Keratinocyte (primary cell): Measurements from ENCODE around the gene FRMD3. TPM values are rescaled to one million over a fixed set of nuclear protein-coding genes. Genes with fewer than 3 reads are reported as not detected.

Experiments
- DNase-seq: peaks from one replicate; pipeline ENCODE4 v3.0.0-alpha.2; 2011; ENCODE audit warnings: low read depth, missing footprints, low spot score
- FAIRE-seq: peaks from 2 replicates; lab custom pipeline; 2011; peaks lifted over from hg19 to GRCh38; lab: Jason Lieb, UNC
- H2AFZ ChIP-seq: 2 replicates; pipeline ENCODE4 v1.6.0; 2012; ENCODE audit warnings: low read length, control low read depth, inconsistent platforms; ENCODE audit not compliant: control insufficient read depth
- H3K27ac ChIP-seq: 2 replicates; pipeline ENCODE4 v1.5.1; 2011; ENCODE audit warnings: low read length; ENCODE audit not compliant: control insufficient read depth, insufficient read depth
- H3K27me3 ChIP-seq: 3 replicates; pipeline ENCODE4 v1.6.0; 2011; ENCODE audit warnings: low read length; ENCODE audit not compliant: control insufficient read depth, insufficient read depth; ENCODE audit errors: extremely low read depth
- H3K36me3 ChIP-seq, 2 experiments: 2 replicates in 1 of 2; 3 replicates in 1 of 2; pipeline ENCODE4 v1.5.1; 2011; ENCODE audit warnings: low read length in 2 of 2, mild to moderate bottlenecking in 1 of 2; ENCODE audit not compliant: control insufficient read depth in 2 of 2, insufficient read depth in 2 of 2; ENCODE audit errors: extremely low read depth in 1 of 2
- H3K4me1 ChIP-seq: 3 replicates; pipeline ENCODE4 v1.5.1; 2011; ENCODE audit warnings: low read length; ENCODE audit not compliant: control insufficient read depth, insufficient read depth; ENCODE audit errors: extremely low read depth
- H3K4me2 ChIP-seq: 3 replicates; pipeline ENCODE4 v1.6.0; 2011; ENCODE audit warnings: low read depth, low read length; ENCODE audit not compliant: control insufficient read depth, insufficient read depth; ENCODE audit errors: extremely low read depth
- H3K4me3 ChIP-seq, 3 experiments: fragments of 200-600 bp in 1 of 3; sonication (generic) in 1 of 3; 2 replicates in 2 of 3; 3 replicates in 1 of 3; pipeline ENCODE4 v1.5.1; 2011 to 2016; ENCODE audit warnings: low read length in 3 of 3, mild to moderate bottlenecking in 3 of 3, control low read depth in 2 of 3, inconsistent platforms in 1 of 3, low read depth in 1 of 3, mixed read lengths in 1 of 3, mixed run types in 1 of 3, moderate library complexity in 1 of 3; ENCODE audit not compliant: control insufficient read depth in 2 of 3, insufficient read depth in 2 of 3; ENCODE audit errors: extremely low read depth in 1 of 3
- H3K79me2 ChIP-seq: 2 replicates; pipeline ENCODE4 v1.6.0; 2012; ENCODE audit warnings: low read length; ENCODE audit not compliant: control insufficient read depth, insufficient read depth
- H3K9ac ChIP-seq: 3 replicates; pipeline ENCODE4 v1.6.0; 2011; ENCODE audit warnings: low read length; ENCODE audit not compliant: control insufficient read depth, insufficient read depth; ENCODE audit errors: extremely low read depth
- H3K9me1 ChIP-seq: 3 replicates; pipeline ENCODE4 v1.6.0; 2011; ENCODE audit warnings: low read length; ENCODE audit not compliant: control insufficient read depth, insufficient read depth; ENCODE audit errors: extremely low read depth
- H3K9me3 ChIP-seq: 2 replicates; pipeline ENCODE4 v1.5.1; 2012; ENCODE audit warnings: low read depth, low read length; ENCODE audit not compliant: control insufficient read depth
- H4K20me1 ChIP-seq: 3 replicates; pipeline ENCODE4 v1.6.0; 2011; ENCODE audit warnings: low read length; ENCODE audit not compliant: control insufficient read depth, insufficient read depth; ENCODE audit errors: extremely low read depth
- EZH2 ChIP-seq: IDR thresholded peaks from one replicate; pipeline ENCODE4 v1.6.1; 2012; ENCODE audit warnings: inconsistent platforms, mild to moderate bottlenecking, low read length, moderate library complexity
- dilution Hi-C: fragments of 300-500 bp; cut with MboI; formaldehyde crosslinking; loops from one replicate; pipeline ENCODE4 v1.7.0; 2020; ENCODE audit warnings: low sequenced_read_pairs; ENCODE audit not compliant: extremely low pct_ligation_motif_present
- polyA plus RNA-seq, 5 experiments: library from polyadenylated mRNA; depleted of rRNA in 3 of 5; stranded (reverse) in 3 of 5; stranded (forward) in 1 of 5; unstranded in 1 of 5; fragments of >200 nt; gene quantifications; 1 replicate in 1 of 5; 2 replicates in 3 of 5; 3 replicates in 1 of 5; pipeline versions ENCODE4 v1.2.1 to v1.2.3, GENCODE V29; 2011 to 2012; ENCODE audit warnings: missing spikeins in 2 of 5, low read depth in 1 of 5, low replicate concordance in 1 of 5
- TF ChIP-seq, protein P1 (sequence below), 3 experiments: IDR thresholded peaks in 1 of 3; conservative IDR thresholded peaks in 1 of 3; optimal IDR thresholded peaks in 1 of 3; 2 replicates in 2 of 3; 3 replicates in 1 of 3; pipeline versions ENCODE3 to v1.5.1; 2011; ENCODE audit warnings: low read length in 3 of 3, mild to moderate bottlenecking in 3 of 3, moderate library complexity in 2 of 3, control low read depth in 1 of 3, inconsistent platforms in 1 of 3; ENCODE audit not compliant: insufficient read depth in 2 of 3; ENCODE audit errors: extremely low read depth in 1 of 3

Gene FRMD3
- polyA plus RNA-seq, 1 donor (not counting 4 experiments of a cell fraction or from before 2014, with no cell fraction given): 0.21 TPM

DNA sequence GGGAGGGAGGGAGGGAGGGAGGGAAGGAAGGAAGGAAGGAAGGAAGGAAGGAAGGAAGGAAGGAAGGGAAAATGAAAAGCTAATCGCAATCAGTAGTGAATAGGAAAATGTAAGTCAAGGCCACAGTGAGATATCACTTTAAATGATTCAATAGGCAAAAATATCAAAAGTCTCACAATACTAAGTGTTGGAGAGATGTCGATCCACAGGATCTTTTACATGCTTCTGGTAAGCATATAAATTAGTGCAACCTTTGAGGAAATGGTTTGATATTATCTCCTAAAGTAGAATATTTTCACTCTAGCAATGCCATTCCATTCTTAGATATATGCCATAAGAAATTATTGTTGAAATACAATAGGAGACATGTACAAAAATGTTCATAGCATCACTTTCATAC is 58.4 kb downstream of the FRMD3 start:
- no peaks in the 10 kb centered on the region for H3K9me1 ChIP-seq
- no peak overlapping the region for H2AFZ ChIP-seq
- H3K4me3 ChIP-seq: no peak overlapping the region
- no peaks in the 10 kb centered on the region for H4K20me1 ChIP-seq
- DNase-seq: no peak
- dilution Hi-C loops: no loop called here
- H3K27ac ChIP-seq: no peak overlapping the region
- H3K9ac ChIP-seq: no peak overlapping the region
- no peaks in the 10 kb centered on the region for H3K9me3 ChIP-seq
- no peaks in the 10 kb centered on the region for H3K27me3 ChIP-seq
- H3K4me2 ChIP-seq: no peak overlapping the region
- no peaks in the 10 kb centered on the region for H3K36me3 ChIP-seq
- FAIRE-seq: no peak
- H3K79me2 ChIP-seq: no peaks in the 10 kb centered on the region
- H3K4me1 ChIP-seq: no peaks in the 10 kb centered on the region
- TF ChIP-seq, protein P1, sequence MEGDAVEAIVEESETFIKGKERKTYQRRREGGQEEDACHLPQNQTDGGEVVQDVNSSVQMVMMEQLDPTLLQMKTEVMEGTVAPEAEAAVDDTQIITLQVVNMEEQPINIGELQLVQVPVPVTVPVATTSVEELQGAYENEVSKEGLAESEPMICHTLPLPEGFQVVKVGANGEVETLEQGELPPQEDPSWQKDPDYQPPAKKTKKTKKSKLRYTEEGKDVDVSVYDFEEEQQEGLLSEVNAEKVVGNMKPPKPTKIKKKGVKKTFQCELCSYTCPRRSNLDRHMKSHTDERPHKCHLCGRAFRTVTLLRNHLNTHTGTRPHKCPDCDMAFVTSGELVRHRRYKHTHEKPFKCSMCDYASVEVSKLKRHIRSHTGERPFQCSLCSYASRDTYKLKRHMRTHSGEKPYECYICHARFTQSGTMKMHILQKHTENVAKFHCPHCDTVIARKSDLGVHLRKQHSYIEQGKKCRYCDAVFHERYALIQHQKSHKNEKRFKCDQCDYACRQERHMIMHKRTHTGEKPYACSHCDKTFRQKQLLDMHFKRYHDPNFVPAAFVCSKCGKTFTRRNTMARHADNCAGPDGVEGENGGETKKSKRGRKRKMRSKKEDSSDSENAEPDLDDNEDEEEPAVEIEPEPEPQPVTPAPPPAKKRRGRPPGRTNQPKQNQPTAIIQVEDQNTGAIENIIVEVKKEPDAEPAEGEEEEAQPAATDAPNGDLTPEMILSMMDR (optimal IDR thresholded peaks at IDR 0.05 in 1 of 3, IDR thresholded peaks at IDR 0.05 in 1 of 3, conservative IDR thresholded peaks at IDR 0.05 in 1 of 3; ENCODE audit: extremely low read depth in 1 of 3, insufficient read depth in 2 of 3, low read length in 3 of 3): no peak
- no peak for TF ChIP-seq EZH2

DNA sequence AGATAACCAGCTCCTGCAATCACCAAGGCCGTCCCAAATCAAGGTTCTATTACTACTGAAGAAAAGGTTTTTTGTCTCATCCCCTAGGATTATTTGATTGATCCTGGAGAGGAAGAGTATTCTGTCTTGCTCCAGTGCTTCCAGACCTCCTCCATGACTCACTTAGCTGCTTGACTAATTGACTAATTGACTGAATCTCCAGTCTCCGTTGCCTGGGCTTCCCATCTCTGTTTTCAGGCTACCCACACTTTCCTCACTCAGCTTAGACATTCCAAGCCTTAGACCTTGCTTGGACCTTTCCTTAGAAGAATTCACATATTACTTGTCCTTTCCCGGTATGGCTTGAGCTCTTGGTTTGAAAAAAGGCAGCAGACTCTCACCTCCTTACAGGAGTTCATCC is 60.6 kb downstream of the FRMD3 start:
- Histone ChIP-seq H3K9me1 (no peaks in the 10 kb centered on the region), H3K9me3 (no peaks in the 10 kb centered on the region), H3K27me3 (no peaks in the 10 kb centered on the region), H3K4me2 (no peak overlapping the region), H3K36me3 (no peaks in the 10 kb centered on the region), H3K4me1 (no peaks in the 10 kb centered on the region), H3K4me3 (no peak overlapping the region), H2AFZ (no peak overlapping the region), H3K9ac (no peak overlapping the region), H4K20me1 (no peaks in the 10 kb centered on the region), H3K27ac (no peak overlapping the region), H3K79me2 (no peaks in the 10 kb centered on the region)
- dilution Hi-C loops: no loop called here
- FAIRE-seq (no peak), DNase-seq (no peak)
- TF ChIP-seq EZH2: no peak
- TF ChIP-seq, protein P1 (optimal IDR thresholded peaks at IDR 0.05 in 1 of 3, IDR thresholded peaks at IDR 0.05 in 1 of 3, conservative IDR thresholded peaks at IDR 0.05 in 1 of 3; ENCODE audit: extremely low read depth in 1 of 3, insufficient read depth in 2 of 3, low read length in 3 of 3): no peak
